ENCODE measurements around the gene TSPAN5.

- no peak for TF ChIP-seq CTCF (conservative IDR thresholded peaks at IDR 0.05; ENCODE audit: low read length)
- TF ChIP-seq EZH2phosphoT487 (IDR thresholded peaks at IDR 0.05; ENCODE audit: borderline replicate concordance), result no peak
Measured at GRCh38 chr4:98540803-98541202, 117.6 kb downstream of the TSPAN5 start.
